IMR-90 (cell line): Measurements from ENCODE around the gene MYO3B.

Source experiments
- CTCF ChIP-seq: conservative IDR thresholded peaks from 2 replicates; pipeline ENCODE4 v1.5.1; 2012; ENCODE audit warnings: mild to moderate bottlenecking, low read depth, low read length, improper control_type of control experiment
- SMC3 ChIP-seq: fragments of 150-350 bp; IDR thresholded peaks from 2 replicates; pipeline ENCODE4 v1.6.1; 2016; ENCODE audit warnings: low read depth, mild to moderate bottlenecking, antibody characterized with exemption, low read length, moderate library complexity
- TF ChIP-seq, protein P1 (sequence below): fragments of 150-350 bp; IDR thresholded peaks from 2 replicates; pipeline ENCODE4 v1.6.1; 2016; ENCODE audit warnings: low read depth, mild to moderate bottlenecking, low read length, moderate library complexity, borderline replicate concordance

GRCh38 chr2:170222298-170222697, 44.4 kb downstream of the MYO3B start:
- TF ChIP-seq SMC3 = no peak
- TF ChIP-seq, protein P1, sequence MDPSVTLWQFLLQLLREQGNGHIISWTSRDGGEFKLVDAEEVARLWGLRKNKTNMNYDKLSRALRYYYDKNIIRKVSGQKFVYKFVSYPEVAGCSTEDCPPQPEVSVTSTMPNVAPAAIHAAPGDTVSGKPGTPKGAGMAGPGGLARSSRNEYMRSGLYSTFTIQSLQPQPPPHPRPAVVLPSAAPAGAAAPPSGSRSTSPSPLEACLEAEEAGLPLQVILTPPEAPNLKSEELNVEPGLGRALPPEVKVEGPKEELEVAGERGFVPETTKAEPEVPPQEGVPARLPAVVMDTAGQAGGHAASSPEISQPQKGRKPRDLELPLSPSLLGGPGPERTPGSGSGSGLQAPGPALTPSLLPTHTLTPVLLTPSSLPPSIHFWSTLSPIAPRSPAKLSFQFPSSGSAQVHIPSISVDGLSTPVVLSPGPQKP = no peak
- TF ChIP-seq CTCF = no peak
